ENCODE results near the gene TIMP3.

TIMP3 gene

DNA sequence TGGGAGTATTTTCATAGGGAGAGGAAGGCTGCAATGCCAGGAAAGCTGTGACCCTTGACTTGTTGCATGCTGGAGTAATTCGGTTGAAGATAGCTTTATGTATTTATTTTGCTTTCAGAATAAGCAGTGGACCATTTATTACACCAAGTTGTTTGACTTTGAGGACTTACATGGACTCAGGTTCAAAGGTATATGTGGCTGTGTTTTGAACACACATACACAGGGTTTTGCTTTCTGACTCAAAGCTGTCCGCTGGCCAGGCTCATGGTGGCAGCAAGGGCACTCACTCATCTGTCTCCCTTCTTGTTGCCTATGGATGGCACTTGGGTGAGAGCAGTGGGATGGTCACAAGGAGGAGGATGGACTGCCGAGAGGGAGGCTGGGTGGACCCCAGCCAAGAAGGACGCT lies 6.5 kb downstream of the TIMP3 start:
- DNase-seq (ENCODE audit: low read depth) = no peak

DNA sequence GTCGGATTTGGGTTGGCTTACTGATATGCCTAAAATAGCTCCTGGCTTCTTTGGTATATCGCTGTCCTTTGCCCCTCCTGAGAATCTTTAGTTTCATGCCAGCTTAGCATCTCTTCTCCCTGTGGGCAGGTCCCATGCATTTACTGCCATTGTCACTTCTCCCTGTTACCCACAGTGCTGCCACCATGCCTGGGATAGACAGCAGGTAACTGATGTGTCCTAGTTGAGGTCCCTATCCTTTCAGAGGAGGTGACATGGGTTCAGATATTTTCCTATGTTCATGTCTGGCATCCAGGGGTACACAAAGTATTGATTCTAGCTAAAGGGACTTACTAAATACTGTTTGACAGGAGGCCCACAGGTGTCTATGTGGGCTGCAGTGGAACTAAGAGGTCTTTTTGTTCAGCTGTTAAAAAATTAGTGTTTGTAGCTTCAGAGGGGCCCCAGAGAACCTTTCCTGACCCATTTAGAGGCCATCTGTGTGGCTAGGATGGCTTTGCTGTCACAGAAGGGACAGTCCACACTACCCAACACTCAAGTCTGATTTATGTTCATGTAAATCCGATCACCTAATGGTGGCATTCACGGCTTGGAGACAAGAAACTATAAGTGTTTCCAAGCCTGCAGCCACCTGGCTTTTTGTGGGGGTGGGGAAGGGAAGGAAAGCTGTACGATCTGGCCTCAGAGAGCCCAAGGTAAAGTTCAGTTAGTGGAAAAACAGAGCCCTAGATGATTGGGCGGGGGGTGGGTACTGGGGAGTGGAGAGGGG lies 8.5 kb downstream of the TIMP3 start:
- DNase-seq (ENCODE audit: low read depth) = no peak

- DNase-seq (ENCODE audit: low read depth) = no peak
Measured at GRCh38 chr22:32810555-32811133, 9.1 kb downstream of the TIMP3 start.

GRCh38 chr22:32811788-32812545 lies 10.5 kb downstream of the TIMP3 start:
- no peak for DNase-seq (ENCODE audit: low read depth)

GRCh38 chr22:32814285-32814860 lies 12.9 kb downstream of the TIMP3 start:
- DNase-seq (ENCODE audit: low read depth) = no peak

GRCh38 chr22:32815059-32815458 lies 13.6 kb downstream of the TIMP3 start:
- DNase-seq (ENCODE audit: low read depth) = no peak

- DNase-seq (ENCODE audit: low read depth) = no peak
Measured at GRCh38 chr22:32815943-32816342, 14.4 kb downstream of the TIMP3 start.

DNA sequence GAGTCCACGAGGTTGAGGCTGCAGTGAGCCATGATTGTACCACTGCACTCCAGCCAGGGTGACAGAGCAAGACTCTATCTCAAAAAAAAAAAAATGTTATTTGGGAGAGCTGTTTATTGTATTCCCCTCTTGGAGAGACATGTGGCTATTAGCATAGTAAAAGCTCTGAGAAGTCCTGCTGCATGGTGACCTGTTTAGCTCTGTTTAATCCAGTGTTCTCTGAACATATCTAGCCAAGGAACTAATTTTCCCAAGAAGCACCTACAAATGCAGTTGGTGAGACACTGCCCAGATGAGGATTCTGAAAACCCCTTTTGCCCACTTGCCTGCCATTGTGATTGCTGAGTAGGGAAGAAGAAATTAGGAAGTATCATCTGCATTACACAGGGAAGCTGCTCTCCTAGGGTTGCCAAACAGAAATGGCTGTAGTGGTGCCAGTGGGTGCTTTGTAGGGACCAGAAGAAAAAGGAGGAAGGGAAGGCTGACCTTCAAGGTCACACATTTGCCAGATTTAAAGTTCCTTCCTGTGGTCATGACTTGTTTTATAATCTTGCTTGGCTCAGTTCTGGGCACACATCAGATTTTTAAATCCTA lies 15.7 kb downstream of the TIMP3 start:
- no peak for DNase-seq (ENCODE audit: low read depth)

- DNase-seq (ENCODE audit: low read depth) = no peak
Measured at GRCh38 chr22:32818446-32819115, 17.1 kb downstream of the TIMP3 start.

DNA sequence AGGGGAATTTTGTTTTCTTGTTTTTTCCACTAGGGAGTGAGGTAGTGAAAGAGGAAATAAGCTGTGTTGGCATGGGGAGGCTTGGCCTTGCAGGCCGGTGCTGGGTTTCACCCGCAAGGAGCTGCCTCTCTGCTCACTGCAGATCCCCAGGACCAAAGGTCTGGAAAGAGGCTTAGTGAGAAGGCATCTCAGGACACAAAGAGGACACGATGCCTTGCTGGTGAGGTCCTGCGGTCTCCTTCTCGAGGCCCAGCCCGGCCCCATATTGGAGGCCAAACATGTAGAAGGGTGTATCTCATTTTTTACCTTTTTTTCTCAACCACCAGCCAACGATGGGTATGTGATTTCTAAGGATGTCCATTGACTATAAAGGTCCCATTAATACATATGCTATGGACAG lies 17.6 kb downstream of the TIMP3 start:
- no peak for DNase-seq (ENCODE audit: low read depth)

GRCh38 chr22:32820131-32821119 lies 18.9 kb downstream of the TIMP3 start:
- no peak for DNase-seq (ENCODE audit: low read depth)

DNA sequence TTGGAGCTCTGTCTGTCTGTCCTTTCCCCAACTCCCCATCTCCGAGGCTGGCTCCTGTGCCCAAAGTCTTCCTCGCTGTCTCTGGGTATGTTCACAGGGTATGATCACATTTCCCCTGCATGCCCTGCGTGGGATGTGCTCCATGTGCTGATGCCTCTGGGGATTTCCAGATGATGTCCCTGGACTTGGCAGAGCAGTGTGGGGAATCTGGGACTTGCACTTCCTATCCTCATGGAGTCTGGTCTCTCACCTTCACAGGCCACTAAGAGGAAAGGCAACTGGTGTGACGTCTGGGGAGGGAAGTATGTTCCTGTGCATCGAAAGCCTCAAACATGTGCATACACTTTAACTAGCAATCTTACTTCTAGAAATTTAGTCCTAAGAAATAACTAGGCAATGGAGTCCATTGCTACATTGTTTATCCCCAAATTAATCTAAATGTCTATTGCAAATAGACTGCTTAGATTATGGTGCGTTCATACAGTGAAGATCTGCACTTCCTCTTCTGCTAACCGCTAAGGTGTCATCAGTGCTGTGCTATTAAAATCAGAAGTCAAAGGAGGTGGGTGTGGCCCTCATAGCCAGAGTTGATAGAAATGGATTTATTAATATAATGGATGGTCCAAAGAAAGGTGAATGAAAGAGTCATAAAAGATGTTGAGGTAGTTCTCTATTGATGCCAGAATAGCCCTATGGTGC lies 20.8 kb downstream of the TIMP3 start:
- no peak for DNase-seq (ENCODE audit: low read depth)

GRCh38 chr22:32823024-32823730 lies 21.7 kb downstream of the TIMP3 start:
- no peak for DNase-seq (ENCODE audit: low read depth)

DNA sequence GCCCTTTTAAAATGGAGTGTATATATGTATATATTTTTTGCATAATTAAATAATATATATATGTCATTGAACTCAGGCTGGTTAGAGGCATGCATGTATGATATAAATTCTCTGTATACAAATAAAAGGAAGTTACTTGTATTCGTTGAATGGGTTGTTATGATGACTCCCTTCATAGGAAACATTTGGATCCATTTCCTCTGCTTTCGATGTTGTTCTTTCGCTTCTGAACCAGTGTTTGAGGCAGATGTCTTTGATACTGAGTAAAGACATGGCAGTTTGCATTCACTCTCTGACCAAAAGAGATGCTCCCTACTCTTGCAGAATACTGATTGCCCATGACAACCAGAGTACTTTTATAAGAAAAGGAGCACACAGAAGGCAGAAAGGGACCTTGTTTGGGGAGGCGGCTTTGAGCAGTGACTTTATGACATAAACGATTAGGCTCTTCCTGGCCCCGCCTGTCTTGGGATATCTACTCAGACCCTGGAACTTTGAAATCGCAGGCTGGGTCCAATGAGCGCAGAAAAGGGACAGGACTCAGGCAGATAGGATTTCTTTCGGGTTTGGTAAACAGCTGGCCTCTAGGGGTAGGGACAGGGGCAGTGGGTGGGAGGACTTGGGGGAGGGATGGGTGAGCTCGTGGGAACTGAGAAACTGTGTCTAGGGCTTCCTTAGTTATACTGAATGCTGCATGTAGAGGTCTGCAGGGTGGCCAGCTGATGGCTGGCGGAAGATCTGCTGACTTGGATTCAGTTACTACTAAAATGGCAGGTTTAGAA lies 23.2 kb downstream of the TIMP3 start:
- no peak for DNase-seq (ENCODE audit: low read depth)

DNA sequence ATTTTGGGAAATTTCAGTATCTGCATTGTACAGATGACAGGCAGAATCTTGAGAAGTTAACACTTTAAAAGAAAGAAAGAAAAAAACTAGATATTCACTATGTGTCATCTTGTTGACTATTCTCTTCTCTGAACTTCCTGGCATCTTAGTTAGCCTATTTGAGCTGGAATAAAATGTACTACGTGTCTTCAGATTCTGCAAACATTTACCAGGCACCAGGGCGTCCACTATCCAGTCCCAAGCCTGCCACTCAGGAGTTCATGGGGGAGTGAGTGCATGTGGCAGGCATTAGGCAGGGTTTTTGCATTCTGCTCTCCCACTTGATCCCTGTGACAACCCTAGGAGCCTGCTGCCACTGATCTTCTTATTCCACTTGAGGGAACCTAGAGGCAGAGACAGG lies 25.0 kb downstream of the TIMP3 start:
- DNase-seq (ENCODE audit: low read depth) = no peak

DNA sequence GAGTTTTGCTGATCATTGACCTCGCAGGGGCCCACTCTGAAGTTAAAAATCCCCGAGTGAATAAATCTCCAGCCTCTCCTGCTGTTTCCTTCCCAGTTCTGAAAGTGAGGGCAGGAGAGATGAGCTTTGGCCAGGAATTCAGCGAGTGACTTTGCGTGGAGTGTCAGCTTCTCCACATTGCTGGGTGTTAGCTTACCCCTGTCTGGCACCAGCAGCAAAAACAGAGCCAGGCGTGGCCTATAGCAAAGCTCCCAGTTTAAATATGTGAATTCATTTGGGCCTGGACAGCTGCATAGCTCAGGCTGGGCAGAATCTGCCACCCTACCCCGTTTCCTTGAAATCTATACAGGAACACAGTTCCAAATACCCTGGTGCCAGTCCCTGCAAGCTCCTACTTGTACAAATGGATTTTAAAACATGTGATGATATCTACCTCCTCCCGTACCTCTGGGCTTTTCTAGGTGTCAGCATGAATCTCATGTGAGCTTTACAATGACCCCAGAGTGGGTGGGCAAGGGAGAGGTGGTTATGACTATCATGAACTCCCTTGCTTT lies 25.6 kb downstream of the TIMP3 start:
- DNase-seq (ENCODE audit: low read depth) = no peak

DNA sequence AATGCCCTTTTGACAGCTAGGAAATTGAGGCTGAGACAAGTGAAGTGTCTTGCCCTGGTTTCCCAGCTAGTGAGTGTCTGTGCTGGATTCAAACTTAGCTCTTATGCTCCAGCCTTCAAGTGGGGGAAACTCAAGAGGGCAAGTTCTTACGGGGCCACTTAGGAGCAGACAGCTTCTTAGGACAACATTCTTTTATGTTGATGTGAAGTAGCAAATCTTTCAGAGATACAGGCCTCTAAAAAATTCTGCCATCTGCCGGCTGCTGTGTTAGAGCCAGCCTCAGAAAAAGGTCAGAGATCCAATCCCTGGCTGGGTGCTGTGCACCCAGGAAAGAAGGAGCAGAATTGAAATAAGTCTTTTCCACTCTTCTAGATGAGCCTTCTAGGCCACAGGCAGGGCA lies 26.6 kb downstream of the TIMP3 start:
- DNase-seq (ENCODE audit: low read depth) = no peak

- no peak for DNase-seq (ENCODE audit: low read depth)
Measured at GRCh38 chr22:32828561-32828960, 27.1 kb downstream of the TIMP3 start.

Measured in GM04504 (cell line).